ENCODE results near the gene CRTC2. TPM values are rescaled to one million over a fixed set of nuclear protein-coding genes. Genes with fewer than 3 reads are reported as not detected.

The CRTC2 gene
- total RNA-seq, 1 donor from 2014 or later = 38.3 TPM

- FAIRE-seq = no peak
- Histone ChIP-seq H3K79me2 (ENCODE audit: insufficient read depth, low read length) (peaks cover 36% of the 10 kb centered on the region), H3K27ac (ENCODE audit: low read depth, low read length) (peak within 1 kb of the TSS; percentile 88)
Observed at GRCh38 chr1:153985941-153986761, 27.7 kb upstream of the CRTC2 start, which contains the start of gene RAB13. Gene RAB13 (minus strand): TSS chr1:153986339. CDS start chr1:153986236, 103 bp downstream.

GRCh38 chr1:153985341-153985912 lies 27.0 kb upstream of the CRTC2 start:
- Mint-ChIP-seq H3K36me3 (ENCODE audit: low read depth, unreplicated experiment) (peaks cover 10% of the 10 kb centered on the region), H3K27ac (ENCODE audit: unreplicated experiment) (peak overlapping the region; percentile 92), H3K4me3 (ENCODE audit: unreplicated experiment) (peak overlapping the region; percentile 99), H3K9me3 (ENCODE audit: unreplicated experiment) (no peaks in the 10 kb centered on the region), H3K27me3 (ENCODE audit: low read depth, unreplicated experiment) (no peaks in the 10 kb centered on the region), H3K4me1 (ENCODE audit: low read depth, unreplicated experiment) (peaks cover 11% of the 10 kb centered on the region)
- Histone ChIP-seq H3K4me1 (ENCODE audit: insufficient read depth, low read length) (peaks cover 17% of the 10 kb centered on the region), H4K20me1 (ENCODE audit: insufficient read depth, low read length) (peaks cover 8% of the 10 kb centered on the region), H2AFZ (ENCODE audit: low read depth, low read length) (peak overlapping the region; percentile 83), H3K27me3 (ENCODE audit: insufficient read depth, low read length) (no peaks in the 10 kb centered on the region), H3K27ac (ENCODE audit: low read depth, low read length) (peak overlapping the region; percentile 88), H3K4me3 (ENCODE audit: insufficient read depth, low read depth, low read length) (peak overlapping the region; percentile 100), H3K36me3 (ENCODE audit: insufficient read depth, low read length) (peaks cover 13% of the 10 kb centered on the region), H3K79me2 (ENCODE audit: insufficient read depth, low read length) (peaks cover 28% of the 10 kb centered on the region), H3K9ac (ENCODE audit: low read length) (peak overlapping the region; percentile 99), H3K4me2 (ENCODE audit: low read length) (peak overlapping the region; percentile 100), H3K9me3 (ENCODE audit: insufficient read depth, low read depth, low read length) (no peaks in the 10 kb centered on the region)
- FAIRE-seq = no peak
- DNase-seq (ENCODE audit: low read depth) = peak; percentile 50
- no peak for TF ChIP-seq EZH2 (IDR thresholded peaks at IDR 0.05; ENCODE audit: insufficient read depth, low read length)
- TF ChIP-seq CTCF (IDR thresholded peaks at IDR 0.05; ENCODE audit: insufficient read depth, low read depth, low read length) = no peak

More at GRCh38 chr1:153985941-153986761, 27.7 kb upstream of the CRTC2 start, which contains the start of gene RAB13:
- Mint-ChIP-seq H3K9me3 (ENCODE audit: unreplicated experiment) (no peaks in the 10 kb centered on the region), H3K4me3 (ENCODE audit: unreplicated experiment) (peak within 1 kb of the TSS; percentile 99), H3K27me3 (ENCODE audit: low read depth, unreplicated experiment) (no peaks in the 10 kb centered on the region), H3K36me3 (ENCODE audit: low read depth, unreplicated experiment) (peaks cover 10% of the 10 kb centered on the region), H3K27ac (ENCODE audit: unreplicated experiment) (peak within 1 kb of the TSS; percentile 92), H3K4me1 (ENCODE audit: low read depth, unreplicated experiment) (peaks cover 11% of the 10 kb centered on the region)
- Histone ChIP-seq H3K4me3 (ENCODE audit: insufficient read depth, low read depth, low read length) (peak within 1 kb of the TSS; percentile 100), H3K4me2 (ENCODE audit: low read length) (peak within 1 kb of the TSS; percentile 100), H2AFZ (ENCODE audit: low read depth, low read length) (peak within 1 kb of the TSS; percentile 83), H3K36me3 (ENCODE audit: insufficient read depth, low read length) (peaks cover 11% of the 10 kb centered on the region), H4K20me1 (ENCODE audit: insufficient read depth, low read length) (peaks cover 8% of the 10 kb centered on the region), H3K9me3 (ENCODE audit: insufficient read depth, low read depth, low read length) (no peaks in the 10 kb centered on the region), H3K27me3 (ENCODE audit: insufficient read depth, low read length) (no peaks in the 10 kb centered on the region), H3K9ac (ENCODE audit: low read length) (peak within 1 kb of the TSS; percentile 99), H3K4me1 (ENCODE audit: insufficient read depth, low read length) (peaks cover 17% of the 10 kb centered on the region)
- TF ChIP-seq EZH2 (IDR thresholded peaks at IDR 0.05; ENCODE audit: insufficient read depth, low read length) (no peak), CTCF (IDR thresholded peaks at IDR 0.05; ENCODE audit: insufficient read depth, low read depth, low read length) (no peak)
- peak; percentile 63 for DNase-seq (ENCODE audit: low read depth)

Data from astrocyte (in vitro differentiated cells and primary cell).